GM21576 (cell line): ENCODE data around the gene RGS6.

Experiments
- ATAC-seq: cut with Tn5 transposase; IDR thresholded peaks from one replicate; pipeline ENCODE4 v1.9.1; 2021; ENCODE audit warnings: mild to moderate bottlenecking, moderate library complexity; ENCODE audit not compliant: unreplicated experiment

RGS6 gene

DNA sequence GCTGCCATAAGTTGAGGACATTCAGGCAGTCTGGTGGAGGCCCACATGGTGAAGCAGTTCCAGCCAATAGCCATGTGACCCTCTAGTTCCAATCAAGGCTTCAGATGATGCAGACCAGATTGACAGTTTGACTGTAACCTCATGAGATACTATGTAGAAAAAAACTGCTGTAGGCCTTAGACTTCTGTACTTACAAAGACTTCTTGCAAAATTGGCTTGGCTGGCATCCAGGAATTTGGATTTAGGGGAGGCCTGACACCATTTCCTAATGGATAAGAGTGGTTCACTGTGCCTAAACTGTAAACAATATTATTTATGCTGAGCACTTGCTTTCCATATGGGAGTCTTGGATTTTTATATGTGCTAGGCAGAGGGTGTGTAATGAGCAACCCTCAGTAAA is 76.4 kb downstream of the RGS6 start:
- ATAC-seq = no peak

DNA sequence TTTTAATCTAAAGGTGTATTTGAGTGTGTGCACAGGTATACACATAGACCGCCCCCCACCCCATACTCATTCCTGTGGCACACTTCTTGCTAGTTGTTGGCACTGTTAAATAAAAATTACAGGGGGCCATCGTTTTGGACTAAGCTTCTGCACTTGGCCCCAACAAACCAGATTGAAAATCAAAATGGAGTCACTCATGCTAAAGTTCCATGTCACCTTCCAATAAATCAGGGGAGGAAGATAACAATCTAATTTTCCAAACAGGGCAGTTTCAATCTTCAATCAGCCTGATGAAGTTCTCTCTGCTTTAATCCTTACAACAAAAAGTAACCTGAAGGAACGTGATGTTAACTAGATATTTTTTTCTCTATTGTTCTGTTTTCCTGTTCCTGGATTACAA is 78.2 kb downstream of the RGS6 start:
- ATAC-seq = no peak

DNA sequence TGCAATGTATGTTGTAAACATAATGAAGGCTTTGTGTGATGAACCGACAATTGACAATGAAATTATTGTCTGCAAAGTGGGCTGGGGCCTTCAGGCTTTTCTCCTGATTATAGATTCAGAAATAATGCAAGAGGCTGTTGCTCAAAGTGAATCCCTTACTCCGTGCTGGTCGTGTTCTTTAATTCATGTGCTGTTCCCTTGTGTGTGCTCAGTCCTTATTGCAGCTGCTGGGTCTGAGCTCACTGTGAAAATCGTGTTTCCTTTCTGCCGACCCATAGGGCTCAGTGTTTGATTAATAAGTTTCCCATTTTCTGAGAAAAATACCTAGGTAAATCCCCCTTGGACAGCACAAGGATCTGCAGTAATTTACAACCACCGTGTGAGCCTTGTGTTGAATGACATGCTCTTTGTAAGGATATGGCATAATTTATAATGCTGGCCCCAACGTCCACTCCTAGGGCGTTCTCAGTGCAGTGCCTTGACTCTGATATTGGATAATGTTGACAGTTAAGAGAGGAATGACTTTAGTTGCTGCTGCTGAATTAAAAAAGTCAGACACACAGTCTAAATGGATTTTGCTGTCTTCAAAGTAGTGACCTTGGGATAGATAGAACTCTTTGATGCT is 81.6 kb downstream of the RGS6 start:
- no peak for ATAC-seq

DNA sequence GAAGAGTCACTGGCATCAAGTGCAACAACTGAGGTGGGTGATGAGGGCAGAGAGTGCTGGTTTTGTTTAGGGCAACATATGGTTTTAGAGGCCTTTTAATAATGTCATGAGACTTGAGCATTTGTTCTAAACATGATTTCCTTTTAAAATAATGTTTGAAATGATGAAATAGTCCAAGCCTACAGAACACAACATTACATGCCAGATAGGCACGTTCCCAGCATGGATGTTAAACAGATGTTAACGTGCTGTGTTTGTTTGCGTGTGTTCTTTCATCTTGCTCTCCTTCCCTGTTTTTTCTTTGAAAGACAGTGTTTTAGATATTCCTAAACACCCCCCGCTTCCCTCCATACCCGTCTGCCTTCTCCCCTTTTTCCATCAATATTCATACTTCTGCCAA is 82.3 kb downstream of the RGS6 start:
- ATAC-seq = no peak

DNA sequence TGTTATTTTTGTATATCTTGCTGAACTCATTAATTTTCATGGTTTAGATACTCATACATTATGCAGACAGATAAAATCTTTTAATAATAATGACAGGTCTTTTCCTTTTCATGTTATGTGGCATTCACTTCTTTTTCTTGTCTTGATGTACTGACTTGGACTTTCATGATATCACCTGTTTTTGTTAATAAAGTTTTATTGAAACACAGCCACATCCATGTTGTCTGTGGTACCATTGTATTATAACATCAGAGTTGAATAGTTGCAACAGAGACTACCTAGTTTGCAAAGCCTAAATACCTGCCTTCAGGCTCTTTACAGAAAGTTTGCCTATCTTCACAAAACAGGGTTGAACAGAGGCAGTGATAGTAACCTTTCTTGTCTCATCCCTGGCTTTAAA is 85.1 kb downstream of the RGS6 start:
- no peak for ATAC-seq

DNA sequence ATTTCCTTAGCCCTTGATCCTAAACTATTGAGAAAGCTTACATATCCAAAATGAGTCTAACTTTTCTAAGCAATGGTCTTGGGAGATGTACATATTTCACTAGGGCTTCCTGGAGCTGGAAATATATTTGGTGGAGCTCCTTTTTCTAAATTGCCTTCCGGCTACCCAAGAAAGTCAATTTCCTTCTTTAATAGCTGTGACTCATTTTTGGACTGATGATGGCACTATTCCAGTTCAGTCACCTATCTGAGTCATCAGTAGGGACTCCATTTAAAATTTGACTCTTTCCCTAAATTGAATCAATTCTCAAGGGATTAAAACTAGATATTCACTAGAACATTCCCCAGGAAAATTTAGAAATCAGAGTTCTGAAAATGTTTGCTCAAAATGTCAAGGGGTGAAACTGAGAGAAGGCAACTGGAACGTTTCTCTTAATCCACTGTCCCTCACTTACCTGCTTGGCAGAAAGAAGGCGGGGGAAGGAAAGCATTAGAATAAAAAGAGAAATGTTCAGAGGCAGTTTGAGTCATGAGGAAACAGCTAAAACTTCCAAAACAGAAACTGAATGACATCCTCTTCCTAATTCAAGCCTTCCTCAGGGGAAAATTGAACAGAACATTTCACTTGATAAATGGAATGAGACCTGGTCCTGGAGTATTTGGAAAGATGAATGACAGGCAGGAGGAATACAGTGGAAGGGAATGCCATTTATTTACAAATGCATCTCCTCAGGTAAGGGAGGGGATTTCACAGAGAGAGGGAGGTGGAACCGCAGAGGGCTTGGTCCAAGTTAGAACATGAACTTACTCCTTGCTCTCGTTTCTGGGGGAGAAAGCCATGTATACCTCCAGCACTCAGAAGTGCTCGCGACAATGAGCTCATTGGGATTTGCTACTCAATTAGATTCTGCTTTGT is 91.2 kb downstream of the RGS6 start:
- ATAC-seq = no peak

DNA sequence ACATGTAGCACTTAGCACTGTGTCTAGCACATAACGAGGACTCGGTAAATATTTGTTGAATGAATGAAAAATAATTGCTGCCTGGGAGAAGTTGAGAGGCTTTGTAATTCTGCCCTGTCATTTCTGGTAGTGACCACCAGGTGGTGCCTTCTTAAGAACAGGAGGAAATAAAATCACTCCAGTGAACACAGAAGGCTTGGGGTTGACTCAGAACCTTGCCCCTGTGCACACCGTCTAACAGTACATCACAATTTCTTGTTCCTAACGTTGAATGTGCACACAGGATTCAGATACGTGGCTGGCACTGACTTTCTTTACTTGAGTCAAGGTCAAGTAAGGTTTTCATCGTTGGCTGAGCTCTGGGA is 91.8 kb downstream of the RGS6 start:
- no peak for ATAC-seq

DNA sequence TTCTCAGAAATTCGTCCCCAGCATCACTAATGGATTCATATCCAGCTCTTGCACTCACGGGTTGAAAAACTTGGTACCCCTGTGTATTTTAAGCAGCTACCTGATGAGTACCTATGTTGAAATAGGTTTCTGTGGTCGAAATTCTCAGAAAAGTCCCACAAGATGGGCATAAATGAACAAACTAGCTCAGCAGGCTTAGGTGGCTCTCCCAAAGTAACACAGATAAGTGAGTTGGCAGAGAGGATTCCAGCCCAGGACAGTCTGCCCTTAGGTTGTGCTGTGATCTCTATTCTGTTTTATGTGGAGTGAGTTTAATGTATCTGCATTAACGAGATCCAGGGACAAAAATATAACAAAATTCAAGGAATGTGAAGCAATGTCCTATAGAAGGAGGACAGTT is 92.3 kb downstream of the RGS6 start:
- no peak for ATAC-seq

DNA sequence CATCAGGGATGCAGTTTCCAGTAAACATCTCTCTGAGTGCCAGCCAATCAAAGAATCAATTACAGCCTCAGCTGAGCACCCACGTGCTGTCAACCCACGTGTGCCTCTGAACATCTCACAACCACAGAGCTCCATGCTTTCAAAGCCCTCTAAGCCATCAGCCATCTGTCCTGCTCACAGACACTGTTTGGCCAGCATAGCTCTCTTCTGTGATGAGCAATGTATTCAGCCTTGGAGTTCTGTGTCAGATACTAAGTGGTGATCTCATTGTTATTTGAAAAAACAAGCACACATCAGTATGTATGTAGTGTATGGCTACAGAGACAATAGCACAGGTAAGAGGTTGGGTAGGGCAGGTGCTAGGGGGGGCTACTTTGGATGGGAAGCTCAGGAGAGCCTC is 94.3 kb downstream of the RGS6 start:
- ATAC-seq = no peak

DNA sequence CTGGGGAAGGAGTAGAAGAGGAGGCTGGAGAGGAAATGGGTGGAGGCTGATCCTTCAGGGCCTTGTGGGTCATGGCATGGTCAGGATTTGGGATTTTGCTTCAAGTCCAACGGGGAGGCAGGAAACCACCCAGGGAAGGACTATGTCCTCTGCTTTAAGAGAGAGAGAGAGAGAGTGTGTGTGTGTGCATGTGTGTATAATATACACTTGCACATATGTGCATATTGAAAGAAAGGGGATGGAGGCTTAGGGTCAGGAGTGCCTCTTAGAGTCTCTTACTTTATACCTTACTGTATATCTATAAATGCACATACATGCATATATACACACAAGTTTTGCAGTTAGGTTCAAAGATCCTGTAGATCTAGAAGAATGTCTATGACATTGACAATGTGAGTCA is 94.8 kb downstream of the RGS6 start:
- no peak for ATAC-seq

DNA sequence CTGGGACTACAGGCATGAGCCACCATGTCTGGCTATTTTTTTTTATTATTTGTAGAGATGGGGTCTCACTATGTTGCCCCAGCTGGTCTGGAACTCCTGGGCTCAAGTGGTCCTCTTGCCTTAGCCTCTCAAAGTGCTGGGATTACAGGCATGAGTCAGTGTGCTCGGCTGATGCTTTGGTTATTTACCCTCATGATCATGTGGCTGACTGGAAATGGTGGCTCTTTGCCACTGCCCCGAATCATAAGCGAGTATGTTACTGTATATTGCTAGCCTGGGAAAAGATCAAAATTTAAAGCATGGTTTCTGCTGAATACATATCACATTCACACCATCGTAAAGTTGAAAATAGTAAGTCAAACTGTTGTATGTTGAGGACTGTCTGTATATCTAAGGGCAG is 101.1 kb downstream of the RGS6 start:
- ATAC-seq = no peak

DNA sequence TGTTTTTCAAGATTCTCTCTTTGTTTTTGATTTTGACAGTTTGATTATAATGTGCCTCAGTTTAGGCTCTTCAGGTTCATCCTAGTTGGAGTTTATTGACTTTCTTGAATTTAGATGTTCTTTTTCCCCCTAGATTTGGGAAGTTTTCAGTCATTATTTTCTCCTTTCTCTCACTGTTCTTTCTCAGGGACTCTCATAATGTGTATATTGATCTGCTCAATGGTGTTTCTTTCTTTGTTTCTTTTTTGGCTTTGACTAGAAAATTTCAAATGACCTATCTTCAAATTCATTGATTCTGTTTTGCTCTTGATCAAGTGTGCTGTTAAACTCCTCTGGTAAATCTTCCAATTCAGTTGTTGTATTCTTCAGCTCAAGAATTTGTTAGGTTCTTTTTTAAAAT is 108.3 kb downstream of the RGS6 start:
- no peak for ATAC-seq

DNA sequence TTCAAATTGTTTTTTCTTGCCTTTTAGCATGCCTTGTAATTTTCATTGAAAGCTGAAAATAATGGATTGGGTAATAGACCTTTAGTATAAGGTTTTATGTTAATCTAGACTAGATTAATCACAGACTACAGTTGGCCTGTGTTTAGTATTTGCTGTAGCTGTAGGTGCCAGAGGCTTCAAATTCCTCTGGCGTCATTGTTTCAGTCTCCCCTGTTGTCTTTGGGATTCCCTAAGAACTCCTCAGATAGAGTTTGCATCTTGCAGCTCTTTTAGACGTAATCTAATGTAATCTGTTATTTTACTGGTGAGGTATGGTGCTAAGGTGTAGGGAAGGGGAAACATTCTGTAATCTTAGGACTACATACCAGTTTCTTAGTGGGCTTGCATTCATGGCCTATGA is 113.0 kb downstream of the RGS6 start:
- ATAC-seq = no peak

DNA sequence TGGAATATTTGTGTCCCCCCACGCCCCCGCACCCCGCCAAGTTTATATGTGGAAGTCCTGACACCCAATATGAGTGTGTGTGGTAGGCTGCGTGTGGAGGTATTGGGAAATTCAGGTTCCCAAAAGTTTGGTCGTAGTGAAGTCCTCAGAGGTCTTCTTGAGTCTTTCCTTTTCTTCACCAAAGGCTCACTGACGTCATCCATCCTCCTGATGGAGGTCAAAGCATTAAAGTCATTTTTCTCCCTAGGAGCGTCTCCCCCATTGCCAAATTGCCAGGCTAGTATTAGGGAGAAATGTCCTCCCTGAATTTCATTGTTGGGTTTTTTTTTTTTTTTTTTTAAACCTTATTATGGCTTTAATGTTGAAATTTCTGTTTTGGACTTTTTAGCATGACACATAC is 113.7 kb downstream of the RGS6 start:
- no peak for ATAC-seq

DNA sequence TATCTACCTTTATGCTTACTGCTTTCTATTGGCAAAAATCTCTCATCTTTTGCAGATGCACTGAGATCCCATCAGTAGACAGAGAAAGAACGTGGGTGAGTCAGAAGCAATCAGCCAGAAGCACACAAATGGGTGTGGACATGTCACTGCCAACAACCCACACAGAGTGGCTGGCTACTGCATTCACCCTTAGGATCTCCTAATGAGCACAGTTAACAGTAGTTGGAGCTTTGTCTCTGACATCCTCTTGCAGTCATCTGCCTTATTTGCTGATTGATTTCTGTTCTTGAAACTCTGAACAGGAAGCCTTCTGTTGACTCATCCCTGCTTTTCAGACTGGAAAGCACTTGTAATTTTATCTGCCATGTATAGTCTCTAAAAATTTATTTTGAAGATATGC is 117.2 kb downstream of the RGS6 start:
- no peak for ATAC-seq

DNA sequence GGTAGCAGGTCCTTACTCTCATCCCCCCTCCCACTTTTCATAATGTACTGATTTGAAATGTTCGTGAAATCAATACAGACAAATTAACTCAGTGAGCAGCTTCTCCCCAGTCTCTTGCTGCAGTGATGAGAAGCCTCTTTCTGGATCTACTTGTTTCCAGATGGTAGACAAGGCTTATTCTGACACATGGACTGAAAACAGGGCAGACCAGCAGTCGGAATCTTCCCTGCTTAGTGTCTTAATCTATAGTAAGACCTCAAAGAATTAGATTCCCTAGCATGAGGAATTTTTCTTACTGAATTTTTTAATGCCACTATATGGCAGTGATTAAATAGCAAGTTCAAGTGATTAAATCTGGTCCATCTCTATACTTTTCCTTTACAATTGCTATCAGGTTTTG is 120.1 kb downstream of the RGS6 start:
- ATAC-seq = no peak

DNA sequence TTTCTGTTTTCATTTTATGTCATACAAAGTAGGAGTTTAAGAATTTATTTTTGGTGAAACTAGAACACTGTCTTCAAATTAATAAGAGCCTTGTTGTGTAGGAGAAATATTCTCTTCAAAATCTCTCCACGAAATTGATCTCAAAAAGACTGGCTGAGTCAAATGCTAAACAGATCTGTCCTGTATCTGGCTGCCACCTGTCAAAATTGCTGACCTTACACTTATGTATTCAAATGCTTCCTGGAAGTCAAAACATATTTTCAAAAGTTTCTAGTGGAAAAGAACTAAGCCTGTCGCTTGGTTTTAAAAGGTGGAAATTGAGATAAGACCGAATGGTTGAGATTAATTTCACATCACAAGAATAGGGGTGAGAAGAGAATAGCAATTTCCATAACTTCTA is 121.4 kb downstream of the RGS6 start:
- no peak for ATAC-seq

DNA sequence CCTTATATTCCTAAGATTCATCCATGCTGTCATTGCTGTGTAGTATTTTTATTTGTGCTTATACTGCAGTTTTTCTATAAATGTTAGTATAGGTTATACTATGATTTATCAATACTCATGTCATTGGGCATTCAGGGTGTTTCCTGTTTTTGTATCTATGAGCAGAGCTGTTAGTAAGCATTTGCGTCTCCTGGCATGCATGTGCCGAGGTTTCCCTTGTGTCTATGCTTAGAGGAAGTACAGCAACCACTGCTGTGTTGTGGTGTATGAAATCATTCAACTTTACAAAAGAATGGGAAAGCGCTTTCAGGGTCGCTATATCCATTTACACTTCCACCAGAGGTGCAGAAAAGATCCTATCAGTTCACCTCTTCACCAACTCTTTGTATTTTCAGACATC is 122.7 kb downstream of the RGS6 start:
- no peak for ATAC-seq

DNA sequence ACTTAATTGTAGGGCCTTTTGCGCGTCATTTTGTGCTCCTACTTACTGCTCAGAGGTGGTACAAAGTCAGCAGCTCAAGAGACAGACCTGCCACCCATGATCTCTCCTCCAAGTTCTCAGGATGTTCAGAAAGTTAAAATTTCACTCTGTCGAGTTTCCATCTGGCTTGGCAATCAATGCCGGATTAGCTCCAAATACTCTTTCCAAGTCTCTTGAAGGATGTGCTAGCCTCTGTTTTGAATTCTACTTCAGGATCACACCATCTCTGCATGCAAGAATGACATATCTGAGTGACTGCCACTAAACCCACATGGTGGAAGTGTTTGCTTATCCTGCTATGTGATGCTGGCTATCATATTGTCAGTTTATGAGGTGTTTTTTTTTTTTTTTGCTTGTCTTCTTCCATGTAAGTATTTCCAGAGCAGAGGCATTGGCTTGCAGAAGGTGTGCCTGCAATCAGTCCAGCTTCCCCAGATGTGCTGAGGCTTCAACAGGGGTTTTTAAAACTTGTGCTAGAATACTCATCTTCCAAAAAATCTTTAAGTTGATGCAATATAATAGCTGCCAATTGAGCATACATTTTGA is 125.6 kb downstream of the RGS6 start:
- no peak for ATAC-seq

DNA sequence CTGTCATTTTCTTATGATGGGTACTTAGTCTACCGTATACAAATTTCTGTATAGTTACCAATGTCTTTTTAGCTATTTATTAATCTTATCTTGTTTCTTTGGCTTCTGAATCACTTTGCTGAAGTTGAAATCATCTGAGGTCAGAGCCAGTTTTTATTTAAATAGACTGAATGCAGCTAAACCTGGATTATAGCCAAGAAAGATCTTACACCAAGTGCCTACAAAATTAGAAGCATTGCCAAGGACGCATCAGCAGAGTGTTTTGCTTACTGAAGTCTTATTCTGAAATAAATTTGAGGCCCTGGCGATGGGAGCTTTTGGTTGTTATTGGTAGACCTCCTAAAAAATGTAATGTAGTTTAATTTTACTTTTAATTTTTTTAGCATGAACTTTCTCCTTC is 128.2 kb downstream of the RGS6 start:
- ATAC-seq = no peak

DNA sequence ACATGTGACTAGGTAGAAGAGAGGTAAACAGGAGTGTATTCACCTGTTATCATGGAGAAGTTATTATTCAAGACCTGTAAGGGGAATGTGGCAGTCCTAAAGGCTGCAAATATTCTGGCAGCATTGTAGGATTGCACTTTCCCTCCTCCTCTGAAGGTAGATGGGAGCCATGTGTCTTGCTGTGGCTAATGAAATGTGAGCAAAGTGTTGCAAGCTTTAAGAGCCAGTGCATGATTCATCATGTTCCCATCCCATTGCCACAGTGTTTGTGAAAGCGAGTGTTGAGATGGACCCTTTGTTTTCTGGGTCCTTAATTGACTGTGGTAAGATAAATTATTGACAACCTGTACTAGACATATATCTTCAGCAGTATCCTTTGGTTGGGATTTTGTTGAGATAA is 128.7 kb downstream of the RGS6 start:
- no peak for ATAC-seq

DNA sequence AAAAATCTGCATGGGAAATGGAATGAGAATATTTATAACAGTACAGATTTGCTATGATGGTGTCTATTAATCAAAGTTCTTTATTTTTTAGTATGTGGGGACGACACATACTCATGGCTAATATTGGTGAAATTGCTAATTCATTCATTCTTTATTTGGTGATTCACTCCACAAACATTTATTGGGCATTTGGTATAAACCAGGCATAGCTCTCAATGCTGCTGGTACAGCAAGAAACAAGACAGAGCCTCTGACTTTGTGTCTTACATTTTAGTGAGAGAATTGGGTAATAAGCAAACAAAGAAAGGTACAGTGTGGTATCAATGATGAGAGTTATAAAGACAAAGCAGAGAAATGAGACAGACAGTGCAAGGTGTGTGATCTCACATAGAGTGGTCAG is 129.5 kb downstream of the RGS6 start:
- ATAC-seq = no peak
